ENCODE measurements around the gene TAB3. TPM values are rescaled to one million over a fixed set of nuclear protein-coding genes. Genes with fewer than 3 reads are reported as not detected.

The TAB3 gene
- 13.1 and 19.5 TPM in 2 replicates for total RNA-seq

GRCh38 chrX:30889147-30890140 is at the start of gene TAB3:
Gene TAB3, minus strand, starts transcription at chrX:30889254. Its CDS starts 29,666 bp downstream, at chrX:30859588.

Other genes starting within 250 kb of the TAB3 start
- gene GK, start 235.8 kb downstream of the TAB3 start, total RNA-seq = 29.8 and 30.4 TPM in 2 replicates
- not detected in 2 replicates for gene FTHL17, start 182.8 kb upstream of the TAB3 start, total RNA-seq

All from placental pericyte (primary cell).